Activated T-cell treated with anti-CD3 and anti-CD28 coated beads, Interleukin-2, amount 50 U/mL, for 48 hours (primary cell): ENCODE measurements around the gene TSPEAR.

Source experiments
- DNase-seq, 2 experiments: peaks; one replicate each; pipeline ENCODE4 v3.0.0-alpha.2; 2020

TSPEAR gene

DNA sequence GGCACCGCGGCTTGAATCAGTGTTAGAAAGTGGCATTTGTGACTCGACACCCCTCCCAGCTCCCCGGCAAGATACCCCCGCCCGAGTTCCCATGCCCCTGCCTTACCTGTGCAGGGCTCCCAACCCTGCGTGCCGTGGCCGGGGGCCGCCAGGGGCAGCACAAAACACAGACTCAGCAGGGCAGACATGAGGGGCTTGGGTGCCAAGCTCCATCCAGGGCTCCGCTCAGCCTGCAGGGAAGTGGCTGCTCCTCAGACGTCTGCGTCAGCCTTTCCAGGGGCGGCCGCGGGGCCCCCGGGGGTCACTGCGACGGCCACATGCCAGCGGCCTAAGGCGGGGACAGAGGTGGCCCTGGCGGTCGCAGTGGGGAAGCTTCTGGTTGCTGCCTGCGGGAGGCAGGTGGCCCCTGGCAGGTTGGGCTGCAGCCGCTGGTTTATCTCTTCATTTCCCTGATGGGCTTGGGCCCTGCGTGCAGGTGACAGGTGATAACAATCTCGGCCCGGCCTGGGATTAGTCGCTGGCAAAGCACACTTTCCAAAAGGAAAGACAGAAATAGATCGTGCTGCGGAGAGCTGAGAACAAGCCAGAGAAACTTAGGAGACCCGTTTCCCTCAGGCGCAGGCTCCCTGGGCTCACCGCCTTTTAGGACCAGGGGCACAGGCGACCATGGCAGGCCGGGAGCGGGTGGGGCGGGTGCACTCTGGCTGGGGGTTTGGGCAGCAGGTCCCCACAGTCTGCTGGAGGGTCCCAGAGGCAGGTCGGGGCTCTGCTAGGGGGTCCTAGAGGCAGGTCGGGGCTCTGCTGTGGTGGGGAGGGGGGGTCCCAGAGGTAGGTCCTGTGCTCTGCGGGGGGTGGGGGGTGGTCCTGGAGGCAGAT lies at the start of gene TSPEAR:
Gene TSPEAR (minus strand): TSS at position 246 of the 876 bp plus-strand sequence. CDS start 58 bp downstream, at position 188.
- DNase-seq: no peak

DNA sequence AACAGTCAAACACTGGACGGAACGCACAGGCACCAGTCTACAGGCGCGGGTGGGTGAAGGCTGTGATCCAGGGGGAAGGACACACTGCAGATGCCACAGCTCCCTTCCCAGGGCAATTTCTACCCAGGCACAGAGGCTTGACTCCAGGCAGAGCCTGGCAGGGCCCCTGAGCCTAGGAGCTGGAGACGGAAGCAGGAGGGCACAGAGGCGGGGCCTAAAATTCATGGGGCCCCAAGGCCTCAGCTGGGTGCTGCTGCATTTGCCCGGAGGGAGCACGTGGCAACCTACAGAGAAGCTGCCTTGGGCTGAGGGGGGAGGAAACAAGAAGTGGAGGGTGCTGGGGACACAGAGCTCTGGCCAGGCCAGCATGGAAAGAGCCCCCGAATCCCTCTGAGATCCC lies 49.0 kb upstream of the TSPEAR start:
- no peak for DNase-seq

DNA sequence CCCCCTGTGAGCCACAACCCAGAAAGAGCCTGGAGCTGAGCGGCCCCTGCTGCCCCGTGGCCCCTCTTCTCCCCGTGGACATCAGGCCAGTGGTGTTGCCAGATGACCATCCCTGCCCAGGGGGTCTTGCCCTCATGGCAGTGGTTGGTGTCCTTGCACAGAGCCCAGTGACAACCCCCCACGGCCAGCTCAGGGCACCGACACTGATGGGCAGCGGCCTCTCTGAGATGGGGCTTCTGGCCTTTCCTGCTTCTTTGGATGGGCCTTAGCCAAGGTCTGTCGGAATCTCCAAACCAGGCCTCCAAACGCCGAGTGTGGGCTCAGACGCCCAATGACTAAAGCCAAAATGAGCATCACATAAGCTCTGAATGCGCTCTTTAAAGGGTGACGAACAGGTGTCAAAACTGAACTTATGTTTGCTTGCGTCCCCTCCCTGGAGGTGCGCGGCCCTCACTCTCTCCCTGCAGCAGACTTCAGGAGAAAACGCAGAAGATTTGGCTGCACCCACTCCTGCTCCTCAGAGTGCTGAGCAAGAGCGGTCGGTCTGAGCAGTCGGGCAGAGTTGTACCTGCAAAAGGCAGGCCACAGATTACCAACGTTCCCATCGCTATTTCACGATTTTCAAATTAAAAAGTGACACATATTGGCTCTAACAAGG lies 48.4 kb upstream of the TSPEAR start:
- DNase-seq: no peak

DNA sequence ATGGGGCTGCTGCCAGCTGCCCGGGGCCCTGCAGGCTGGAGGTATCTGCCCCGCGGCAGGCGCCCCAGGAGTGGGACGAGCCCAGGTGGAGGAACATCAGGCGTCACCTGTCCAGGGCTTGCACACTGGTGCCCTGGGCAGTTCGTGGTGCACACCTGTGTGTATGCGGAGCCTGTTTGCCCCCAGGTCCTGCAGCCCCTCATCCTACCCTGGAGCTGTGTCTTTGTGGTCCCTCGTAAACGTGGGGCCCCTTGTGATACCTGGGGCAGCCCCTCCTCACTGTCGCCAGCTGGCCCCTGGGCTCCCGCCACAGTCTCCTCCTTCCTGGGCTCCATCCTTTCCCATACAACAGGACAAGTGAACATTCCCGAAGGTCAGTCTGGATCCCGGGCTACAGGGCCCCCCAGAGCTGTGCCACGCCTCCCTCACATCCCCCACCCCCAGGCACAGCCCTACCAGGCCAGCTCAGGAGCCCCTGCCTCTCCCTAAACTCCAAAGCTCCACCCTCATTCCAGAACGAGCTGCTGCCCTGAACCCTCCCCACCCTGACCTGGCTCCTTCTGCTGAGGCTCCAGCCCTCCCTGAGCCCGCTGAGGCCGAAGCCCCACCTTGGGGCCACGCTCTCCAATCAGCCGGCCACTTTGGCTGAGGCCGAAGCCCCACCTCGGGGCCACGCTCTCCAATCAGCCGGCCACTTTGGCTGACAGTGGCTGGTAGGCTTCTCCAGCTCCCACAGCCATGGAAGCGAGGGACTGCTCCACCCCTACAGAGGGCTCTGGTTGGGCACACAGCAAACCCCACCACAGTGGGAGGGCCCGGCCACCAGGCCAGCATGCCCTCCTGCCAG lies 47.6 kb upstream of the TSPEAR start:
- DNase-seq: no peak

DNA sequence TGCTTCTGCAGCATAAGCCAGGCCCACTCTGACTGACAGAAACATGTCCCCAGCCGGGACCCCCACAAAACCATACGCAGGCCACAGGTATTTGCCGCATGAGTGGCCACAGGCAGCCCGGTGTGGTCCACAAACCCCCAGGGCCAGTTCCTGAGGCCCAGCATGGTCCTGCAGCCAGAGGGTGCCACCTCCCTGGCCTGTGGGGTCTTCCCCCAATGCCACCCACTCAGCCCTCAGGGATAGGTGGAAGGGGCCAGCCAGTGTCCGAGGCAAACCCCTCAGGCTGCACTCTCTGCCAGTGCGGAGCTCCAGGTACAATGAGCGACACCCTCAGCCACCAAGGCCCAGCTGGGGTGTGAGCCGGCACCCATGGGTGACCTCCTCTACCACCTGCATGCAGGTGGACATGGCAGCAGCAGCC lies 46.8 kb upstream of the TSPEAR start:
- no peak for DNase-seq

DNA sequence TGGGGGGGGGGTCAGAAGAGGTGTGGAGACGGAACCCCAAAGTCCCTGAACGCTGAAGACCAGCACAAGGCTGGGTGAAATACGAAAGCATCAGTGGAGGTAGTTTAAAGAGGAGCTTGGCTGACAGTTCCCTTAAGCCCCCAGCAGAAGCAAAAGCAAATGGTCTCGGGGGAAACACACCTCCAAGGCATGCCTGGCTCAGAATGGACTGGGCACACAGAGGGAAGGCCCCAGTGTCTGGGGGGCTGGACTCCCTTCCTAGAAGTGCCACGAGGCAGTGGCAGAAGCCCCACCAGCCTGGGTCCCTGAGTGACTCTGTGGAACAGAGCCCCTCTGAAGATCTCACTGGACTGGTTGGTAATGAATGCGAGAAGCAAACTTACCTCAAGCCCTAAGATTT lies 46.4 kb upstream of the TSPEAR start:
- no peak for DNase-seq

DNA sequence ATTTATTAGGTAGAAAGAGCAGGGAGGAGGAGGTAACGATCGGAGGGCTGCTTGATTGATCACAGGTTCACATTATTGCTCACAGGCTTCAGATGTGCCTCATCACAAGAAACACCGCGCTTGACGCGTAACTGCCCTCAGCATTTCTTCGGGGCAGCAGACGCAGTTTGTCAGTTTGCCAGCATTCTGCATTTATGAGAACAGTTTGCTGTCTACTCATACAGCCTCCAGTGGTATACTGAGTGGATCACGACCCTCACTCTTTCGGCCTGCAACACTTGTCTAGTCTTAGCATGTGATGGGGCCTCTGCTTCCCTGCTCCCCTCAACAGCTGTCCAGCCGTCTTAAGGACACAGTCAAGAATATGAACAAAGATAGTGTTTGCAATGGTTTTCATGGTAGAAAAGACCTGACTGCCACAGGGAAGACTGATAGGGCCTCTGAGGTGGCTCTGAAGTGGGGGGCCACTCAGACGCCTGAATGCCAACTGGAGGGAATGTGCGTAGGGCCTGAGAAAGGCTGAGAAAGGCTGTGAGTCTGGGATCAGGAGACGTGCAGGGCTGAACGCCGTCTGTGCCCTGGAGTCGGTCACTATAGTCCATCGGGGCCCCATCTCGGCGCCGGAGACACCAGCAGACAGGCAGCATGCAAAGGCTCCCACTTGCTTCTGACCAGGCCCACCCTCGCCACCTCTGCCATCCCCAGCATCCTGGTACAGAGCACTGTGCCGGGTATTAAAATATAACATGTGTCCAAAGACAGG lies 45.2 kb upstream of the TSPEAR start:
- no peak for DNase-seq

DNA sequence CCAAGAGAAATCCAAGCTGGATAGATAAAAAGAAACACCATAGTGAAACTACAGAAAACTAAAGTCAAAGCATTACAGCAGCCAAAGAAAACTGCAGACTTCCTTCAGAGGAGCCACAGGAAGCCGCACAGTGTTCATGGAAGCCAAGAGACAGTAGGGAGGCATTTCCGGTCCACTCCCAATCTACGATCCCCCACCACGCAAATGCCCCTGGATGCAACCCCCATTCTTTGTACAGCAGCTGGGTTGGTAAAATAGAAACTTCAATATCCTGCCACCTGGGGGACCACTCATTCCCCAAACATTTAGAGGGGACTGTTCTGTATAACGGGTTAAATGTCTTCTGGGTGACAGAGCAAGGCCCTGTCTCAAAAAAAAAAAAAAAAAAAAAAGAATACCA lies 43.9 kb upstream of the TSPEAR start:
- DNase-seq: no peak

DNA sequence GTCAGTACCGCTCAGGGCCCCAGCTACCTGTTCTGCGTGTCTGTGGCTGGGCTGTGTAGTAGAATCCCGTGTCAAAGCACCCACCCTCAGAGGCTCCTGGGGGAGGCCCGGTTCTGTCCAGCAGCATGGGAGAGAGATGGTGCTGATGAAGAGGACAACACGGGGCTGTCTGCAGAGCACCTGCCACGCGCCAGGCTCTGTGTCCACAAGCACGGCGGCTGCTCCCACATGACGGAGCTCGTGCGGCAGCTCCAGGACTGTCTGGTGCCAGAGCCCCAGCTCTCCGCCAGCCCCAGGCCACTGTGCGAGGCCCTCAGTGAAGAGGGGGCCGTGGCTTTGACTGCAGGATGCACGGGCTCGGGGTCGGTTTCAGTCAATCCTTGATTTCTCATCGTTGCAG lies 42.0 kb upstream of the TSPEAR start:
- no peak for DNase-seq

DNA sequence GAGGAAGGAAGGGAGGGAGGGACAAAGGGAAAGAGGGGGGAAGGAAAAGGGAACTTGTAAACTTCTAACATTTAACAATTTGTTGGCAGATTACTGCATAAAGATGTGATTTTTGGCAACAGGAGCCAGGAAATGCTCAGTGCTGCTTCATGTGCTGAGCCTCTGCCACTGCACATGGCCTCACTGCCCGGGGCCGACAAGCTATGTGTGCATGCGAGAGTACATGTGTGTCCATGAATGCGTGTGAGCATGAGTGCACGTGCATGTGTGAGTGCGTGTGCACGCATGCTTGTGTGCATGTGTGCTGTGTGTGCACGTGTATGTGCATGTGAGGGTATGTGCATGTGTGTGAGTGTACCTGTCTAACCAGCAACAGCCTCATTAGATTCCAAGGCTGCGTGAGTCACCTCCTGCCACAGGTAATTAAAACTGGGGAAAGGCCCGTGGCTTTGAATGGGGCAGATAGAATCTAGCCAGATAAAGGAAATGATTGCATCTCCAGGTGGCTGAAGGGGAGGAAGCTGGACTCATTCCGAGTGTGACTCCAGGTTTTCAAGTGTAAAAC lies 41.4 kb upstream of the TSPEAR start:
- DNase-seq: no peak

DNA sequence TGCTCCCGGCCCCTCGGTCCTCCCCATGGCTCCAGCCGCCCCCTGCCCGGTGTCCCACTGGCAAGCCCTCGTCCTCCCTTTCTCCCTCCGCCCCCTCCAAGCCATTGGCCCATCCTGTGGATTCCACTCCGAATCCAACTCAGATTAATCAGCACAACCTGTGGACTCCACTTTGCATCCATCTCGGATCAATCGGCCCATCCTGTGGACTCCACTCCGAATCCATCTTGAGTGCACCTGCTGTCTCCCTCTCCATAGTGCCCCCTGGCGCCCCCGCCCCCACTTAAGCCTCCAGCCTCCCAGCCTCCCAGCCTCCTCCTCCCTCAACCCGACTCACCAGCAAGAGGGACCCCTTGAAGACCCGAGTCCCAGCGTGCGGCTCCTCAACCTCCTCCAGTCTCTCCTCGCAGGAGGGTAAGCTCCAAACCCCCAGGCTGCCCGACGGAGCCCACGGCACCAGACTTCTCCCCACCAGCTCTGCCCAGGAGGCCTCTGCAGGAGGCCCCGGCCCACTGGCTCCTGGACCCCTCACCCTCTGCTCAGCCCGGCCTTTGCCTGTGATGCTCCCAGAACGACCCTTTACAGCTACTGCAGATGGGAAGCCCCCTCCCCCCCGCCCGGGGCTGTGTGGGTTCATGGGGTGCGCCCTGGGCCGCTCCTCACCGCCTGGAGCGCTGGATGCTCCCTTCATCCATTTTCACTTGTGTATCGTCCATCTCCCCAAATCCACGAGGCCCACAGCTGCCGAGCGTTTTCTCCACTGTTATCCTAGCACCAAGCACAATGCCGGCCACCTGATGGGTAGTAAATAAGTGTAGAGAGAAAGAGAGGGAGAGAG lies 40.6 kb upstream of the TSPEAR start:
- DNase-seq: no peak

DNA sequence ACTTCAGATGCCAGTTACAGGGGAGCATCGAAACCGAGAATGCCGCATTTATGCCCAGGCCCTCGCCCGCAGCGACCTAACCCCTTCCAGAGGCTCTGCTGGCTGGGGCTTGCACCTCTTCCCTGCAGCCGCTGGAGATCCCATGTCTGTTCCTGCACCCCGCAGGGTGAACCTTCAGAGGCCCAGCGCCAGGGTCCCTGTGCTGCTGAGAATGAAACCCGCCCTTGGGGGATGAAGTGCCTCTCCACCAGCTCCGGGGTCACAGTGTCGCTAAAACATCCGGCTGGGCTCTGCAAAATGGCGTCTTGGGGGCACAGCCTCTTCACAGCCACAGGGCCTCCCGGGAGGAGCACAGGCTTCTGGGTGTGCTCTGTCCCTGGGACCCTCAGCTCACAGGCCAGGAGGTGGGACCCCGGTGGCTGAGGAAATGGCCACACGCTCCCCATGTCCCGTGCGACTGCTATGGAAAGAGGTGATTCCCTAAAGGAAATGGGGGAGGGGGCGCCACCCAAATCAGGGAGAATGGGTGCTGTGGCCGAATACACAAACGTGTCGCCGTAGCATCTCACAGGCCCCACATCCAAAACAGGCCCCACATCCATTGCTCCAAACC lies 39.9 kb upstream of the TSPEAR start:
- no peak for DNase-seq

DNA sequence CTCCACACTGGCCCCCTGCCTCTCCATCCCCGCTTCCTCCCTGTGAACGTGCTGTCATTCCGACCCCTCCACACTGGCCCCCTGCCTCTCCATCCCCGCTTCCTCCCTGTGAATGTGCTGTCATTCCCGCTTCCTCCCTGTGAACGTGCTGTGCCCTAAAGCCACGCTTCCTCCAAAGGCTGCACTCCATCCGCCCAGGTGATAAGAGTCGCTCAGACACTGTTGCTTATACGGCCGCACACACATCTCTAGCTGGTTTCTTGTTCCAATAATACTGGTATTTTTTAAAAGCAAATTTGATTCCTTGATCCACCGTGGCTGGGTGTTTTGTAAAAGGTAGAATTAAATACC lies 39.3 kb upstream of the TSPEAR start:
- DNase-seq: no peak

DNA sequence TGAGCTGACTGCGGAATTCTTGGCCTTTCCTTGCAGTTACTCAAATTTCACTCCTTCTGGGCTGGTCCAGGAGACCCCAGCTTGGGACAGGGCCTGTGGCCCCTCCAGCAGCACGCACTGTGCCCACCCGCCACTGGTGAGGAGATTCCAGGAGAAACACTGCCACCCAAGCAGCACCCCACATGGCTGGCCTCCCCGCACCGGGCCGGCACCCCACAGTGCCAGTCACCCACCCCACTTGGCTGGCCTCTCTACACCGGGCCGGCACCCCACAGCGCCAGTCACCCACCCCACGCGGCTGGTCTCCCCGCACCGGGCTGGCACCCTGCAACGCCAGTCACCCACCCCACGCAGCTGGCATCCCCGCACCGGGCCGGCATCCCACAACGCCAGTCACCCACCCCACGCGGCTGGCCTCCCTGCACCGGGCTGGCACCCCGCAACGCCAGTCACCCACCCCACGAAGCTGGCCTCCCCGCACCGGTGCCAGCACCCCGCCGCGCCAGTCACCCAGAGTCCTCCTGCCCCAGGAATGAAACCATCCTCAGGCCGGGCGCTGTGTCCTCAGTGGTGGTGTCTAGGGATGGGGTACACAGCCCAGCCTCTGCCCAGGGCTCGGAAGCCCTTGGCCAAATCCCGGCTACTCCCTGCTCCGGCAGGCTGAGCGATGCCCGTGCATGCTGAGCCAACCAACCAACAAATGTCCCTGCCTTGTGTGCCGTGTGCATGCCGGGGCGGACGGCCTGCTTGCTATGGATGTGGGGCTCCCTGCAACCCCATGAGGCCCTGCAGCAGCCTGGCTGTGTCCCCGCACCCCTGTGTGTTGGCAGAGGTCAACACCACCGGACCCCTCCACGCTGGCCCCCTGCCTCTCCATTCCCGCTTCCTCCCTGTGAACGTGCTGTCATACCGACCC lies 38.6 kb upstream of the TSPEAR start:
- DNase-seq: no peak

DNA sequence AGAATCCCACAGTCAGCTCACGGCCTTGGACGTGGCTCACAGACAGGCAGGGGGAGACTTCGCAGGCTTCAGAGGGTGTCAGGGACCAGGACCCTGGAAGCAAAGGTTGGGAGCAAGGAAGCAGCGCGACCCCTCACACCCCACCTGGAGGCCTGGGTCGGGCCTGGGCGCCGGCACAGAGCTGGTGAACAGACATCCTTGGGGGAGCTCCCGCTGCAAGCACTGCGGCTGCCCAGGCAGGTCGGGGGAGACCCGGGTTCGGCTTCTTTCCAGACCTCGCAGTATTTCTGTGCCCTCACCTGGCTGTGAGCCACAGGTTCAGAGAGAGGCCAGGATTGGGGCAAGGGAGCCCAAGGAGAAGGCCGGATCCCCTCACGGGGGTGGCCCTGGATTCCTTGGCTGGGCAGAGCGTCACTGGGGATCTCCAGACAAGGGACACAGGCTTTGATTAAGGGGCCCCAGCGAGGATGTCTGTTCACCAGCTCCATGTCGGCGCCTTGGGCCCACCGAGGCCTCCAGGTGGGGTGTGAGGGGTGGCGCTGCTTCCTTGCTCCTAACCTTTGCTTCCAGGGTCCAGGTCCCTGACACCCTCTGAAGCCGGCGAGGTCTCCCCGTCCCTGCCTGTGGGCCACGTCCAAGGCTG lies 37.9 kb upstream of the TSPEAR start:
- DNase-seq: no peak

DNA sequence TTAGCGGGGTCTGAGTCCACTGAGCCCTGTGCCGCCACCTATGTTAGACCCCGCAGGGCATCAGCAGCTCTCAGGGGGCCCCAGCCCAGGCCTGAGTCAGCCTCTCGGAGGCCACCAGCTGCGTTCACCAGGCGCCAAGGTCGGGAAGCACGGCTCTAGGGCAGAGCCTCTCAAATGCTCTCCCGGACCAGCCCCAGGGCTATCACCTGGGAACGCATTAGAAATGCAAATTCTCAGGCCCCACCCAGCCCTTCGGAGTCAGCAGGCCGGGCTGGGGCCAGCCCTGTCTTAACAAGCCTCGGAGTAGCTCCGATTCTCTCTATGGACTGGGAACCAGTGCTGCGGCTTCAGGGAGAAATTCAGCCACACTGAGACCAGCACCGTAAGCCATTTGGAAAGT lies 37.2 kb upstream of the TSPEAR start:
- no peak for DNase-seq

DNA sequence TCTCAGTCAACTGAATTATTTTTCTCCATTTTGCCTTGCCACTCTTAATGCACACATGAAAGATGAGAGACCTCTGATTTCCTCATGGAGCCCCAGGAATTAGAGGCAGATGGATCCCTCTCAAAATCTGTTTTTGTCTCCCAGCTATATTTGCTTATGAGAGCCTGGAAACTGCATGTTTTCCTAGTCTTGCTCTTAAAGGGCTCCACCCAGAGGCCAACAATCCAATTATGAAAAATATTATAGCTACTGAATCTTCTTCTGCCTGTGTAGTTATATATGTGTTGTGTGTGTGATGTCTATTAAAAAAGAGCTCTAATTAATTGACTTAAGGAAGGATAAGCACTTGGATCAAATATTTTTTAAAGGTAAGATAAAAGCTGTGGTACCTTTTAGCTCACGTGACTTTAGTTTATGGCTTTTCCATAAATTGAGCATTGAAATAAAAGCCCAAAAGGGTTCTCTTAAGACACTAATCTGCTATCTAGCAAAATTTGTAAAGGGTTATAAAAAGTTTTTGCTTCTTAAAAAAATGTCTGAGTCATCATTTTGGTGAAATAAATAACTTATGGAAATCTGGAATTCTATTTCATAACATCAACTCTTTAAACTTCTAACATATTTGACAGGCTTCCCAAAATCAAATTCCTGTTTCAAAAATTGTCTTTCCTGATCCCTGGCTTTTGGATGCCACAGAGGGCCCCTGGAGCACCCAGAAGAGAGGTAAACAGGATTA lies 31.2 kb upstream of the TSPEAR start:
- DNase-seq: no peak

DNA sequence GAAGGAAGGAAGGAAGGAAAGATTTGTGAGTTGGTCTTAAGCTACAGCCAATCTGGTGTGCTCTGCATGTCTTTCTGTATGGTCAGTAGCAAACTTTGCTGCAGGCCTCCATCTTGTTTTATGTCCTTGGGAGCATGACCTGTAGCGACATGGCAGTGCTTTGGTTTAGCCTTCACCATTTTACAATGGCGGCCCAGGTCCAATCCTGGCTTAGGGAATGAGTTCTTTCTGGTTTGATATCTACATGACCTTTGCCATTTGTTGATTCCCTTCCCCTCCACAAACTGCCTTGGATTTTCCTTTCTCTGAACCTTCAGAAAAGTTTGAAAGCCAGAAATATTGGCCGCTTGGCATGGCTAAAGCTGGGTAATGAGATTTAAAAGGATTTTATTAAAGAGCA lies 30.5 kb upstream of the TSPEAR start:
- no peak for DNase-seq

DNA sequence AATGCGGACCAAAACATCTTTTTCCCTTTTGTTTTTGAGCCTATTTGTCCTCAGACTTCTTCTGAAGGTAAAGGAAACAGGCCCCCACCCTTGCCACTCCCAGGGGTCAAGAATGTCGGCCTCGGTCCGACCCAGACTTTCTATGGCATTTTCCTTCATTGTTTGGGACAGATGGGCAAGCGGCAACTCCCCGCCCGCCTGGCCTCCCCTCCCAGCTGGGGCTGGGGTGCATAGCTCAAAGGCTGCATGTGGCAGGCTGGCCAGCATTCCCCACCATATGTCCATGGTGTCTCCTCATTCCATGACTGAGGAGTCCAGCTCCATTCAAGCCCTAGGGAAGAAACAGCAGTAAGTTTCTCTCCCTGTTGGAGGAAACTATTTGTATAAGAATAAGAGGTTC lies 29.4 kb upstream of the TSPEAR start:
- DNase-seq: no peak
